Raji (cell line): ENCODE data around the gene ADCY1.

Experiments used
- POLR2A ChIP-seq: IDR thresholded peaks from 2 replicates; pipeline ENCODE4 v1.6.1; 2011; ENCODE audit warnings: low read depth, low read length, control low read depth; ENCODE audit not compliant: insufficient read depth

ADCY1 gene

DNA sequence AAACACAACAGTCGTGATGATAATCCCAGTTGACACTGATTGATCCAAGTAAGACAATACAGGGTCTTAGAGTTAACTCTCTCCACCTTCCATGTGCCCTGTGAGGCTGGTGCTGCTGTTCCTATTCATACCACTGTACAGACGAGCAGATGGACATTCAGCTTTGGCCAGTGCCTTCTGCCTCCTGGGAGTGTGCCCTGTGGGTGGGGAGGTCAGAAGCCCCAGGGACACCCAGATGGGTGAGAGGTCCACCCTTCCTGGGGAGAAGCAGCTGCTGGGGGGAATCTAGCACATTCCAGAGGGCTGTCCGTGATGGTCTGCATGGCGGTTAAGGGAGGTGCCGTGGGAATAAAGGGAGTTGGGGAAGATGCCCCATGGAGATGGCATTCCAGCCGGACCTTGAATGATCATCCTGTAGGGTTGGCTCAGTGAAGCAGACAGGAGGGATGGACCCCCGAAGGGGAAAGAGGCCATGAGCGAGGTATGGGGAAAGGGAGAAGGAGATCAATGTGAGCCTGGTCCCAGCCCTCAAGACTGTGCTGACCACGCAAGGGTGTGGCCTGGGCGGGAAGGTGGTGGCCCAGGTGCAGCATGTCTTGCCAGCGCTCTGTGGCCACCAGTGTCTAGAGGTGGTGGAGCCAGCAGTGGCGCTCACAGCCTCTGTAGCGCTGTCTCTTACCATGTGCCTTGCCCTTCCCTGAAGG lies 74.0 kb downstream of the ADCY1 start:
- no peak for TF ChIP-seq POLR2A

DNA sequence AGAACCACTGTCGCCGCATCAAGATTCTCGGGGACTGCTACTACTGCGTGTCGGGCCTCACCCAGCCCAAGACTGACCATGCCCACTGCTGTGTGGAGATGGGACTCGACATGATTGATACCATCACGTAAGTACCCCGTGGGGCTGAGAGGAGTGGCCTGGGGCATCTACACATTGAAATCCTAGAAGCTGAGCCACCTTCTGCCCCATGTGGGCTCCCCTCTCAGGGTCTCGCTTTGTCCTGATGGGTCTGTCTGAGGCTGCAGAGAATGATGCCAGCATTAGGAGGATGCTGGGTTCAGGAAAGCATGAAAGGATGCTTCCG lies 74.5 kb downstream of the ADCY1 start:
- TF ChIP-seq POLR2A = no peak

DNA sequence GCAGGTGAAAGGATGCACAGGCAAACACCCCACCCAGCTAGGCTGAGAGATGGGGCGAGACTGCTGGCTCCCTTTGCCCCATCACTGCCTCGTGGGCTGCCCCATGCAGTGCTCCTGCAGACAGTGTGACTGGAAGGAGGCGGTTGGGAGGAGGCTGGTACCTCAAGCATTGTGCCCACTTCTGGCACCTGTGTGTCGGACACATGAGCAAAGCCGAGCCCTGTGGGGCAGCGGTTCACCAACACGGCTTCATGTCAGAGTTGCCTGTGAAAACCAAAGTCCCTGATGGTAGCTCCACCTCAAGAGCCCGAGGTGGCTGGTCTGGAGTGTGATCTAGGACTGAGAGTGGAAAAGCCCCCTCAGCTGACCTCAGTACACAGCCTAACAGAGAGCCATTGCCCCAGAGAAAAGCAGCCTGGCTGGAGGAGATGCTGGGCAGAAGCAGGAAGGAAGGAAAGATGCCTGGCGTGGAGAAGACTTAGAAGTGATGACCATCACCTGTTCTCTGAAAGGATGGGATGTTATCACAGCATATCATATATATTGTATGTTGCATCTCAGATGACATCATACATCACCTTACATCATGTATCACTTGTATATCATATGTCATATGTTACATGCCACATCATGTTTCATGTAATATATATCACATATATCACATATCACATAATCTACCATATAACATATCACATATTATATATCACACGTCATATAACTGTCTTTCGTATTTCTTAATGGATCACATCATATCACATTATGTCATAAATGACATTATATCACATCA lies 75.6 kb downstream of the ADCY1 start:
- TF ChIP-seq POLR2A = no peak

DNA sequence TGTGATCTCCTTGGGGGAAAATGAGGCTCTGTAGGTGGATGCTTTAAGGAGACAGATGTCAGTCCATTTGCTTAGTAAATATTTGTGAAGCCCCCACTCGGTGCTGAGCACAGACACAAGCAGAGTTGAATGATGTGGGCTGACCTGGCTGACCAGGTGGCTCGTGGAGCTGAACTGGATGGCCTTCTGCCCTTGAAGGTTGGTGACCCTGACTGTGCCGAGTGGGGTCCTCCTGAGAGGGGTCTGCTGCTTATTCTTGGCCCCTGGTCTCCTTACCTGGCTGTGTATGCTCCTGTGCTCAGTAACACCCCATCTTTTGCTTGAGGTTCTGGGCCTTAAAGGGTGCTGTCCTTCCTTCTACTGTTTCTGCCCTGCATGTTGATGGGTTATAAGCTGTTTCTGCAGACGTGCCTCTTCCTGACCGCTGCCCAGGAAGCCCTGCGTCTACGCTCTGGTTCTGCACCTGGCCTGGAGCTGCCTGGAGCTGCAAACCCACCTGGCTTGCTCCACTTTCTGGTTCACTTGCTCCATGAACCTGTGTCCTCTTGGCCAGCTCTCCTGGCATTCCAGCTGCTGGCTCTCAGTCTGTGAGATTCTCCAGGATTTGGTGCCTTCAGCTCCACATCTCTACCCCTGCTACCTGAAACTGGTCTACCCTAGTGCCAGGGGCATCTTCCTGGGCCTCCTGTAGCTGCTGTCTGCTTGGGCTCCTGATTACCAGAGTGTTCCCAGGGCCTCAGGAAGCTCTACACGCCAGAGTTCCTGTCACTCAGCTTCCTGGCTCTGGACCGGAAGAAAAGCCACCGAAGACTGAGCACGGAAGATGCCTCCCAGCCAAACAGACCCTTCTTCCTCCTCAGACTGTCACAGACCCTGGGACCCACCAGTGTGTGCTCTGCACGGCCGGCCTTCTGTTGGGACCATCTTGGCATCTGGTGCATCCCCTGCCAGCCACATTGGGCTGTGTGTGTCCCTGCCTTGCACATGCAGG lies 76.5 kb downstream of the ADCY1 start:
- TF ChIP-seq POLR2A = no peak

DNA sequence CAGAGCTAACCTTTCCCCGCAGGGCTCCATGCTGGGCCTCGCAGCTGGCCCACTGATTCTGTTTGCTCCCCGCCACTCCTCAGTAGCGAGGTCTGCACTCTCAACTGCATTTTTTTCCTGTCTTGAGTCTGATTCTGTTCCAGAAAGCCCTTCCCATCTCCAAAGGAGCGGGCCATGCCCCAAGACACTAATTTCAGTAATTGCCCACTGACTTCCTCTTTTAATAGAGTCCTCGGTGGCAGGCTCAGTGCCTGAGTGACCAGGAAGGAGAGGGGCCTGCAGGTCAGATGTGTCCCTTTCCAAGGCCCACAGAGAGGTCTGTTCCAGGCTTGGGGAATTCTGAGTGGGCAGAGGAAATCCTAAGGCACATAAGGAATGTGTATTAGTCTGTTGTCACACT lies 77.4 kb downstream of the ADCY1 start:
- no peak for TF ChIP-seq POLR2A

DNA sequence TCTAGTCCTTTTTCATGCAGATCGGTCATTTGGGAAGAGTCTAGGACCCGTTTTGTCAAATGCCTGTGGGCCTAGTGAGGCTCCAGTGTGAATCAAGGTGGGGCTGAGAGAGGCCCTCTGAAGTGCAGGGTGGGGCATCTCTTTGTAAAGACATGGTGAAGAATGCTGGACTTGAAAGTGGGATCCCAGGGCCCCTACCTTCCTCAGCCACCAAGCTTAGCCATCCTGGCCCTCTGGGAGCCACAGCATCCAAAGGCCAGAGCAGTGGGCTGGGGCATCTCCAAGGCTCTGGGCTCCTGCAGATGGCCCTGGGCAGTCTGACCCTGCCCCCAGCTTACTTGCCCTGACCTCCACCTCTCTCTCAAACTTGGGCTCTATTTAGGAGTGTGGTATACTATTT lies 78.5 kb downstream of the ADCY1 start:
- TF ChIP-seq POLR2A = no peak

DNA sequence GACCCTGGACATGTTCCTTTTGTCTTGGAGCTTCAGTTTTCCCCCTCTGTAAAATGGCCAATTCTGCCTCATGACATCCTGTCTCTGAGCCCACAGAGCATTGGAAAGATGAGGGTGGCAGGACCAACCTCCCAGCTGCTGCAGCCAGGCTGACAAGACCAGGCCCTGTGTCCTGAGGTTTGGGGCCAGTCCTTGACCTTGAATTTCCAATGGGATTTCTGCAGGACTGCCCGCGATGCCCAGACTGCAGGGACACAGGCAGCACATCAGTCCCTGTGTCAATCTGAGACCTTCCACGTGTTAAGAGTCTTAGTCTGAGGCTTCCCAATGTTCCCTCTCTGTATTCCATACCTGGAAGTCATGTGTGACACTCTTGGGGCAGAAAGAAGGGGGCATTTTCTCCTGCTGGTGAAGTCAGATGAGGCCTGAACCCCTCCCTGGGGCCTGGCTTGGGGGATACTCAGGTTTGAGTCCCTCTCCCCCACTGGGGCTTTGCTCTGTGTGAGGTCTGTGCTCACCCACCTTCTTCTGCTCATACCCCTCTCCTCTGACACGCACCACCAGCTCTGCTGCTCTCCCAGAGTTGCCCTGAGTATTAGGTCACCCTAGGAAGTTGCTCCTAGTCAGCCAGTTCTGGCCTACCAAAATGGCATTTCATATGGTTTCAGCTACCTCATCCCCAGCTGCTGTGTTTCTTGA lies 79.2 kb downstream of the ADCY1 start:
- no peak for TF ChIP-seq POLR2A

DNA sequence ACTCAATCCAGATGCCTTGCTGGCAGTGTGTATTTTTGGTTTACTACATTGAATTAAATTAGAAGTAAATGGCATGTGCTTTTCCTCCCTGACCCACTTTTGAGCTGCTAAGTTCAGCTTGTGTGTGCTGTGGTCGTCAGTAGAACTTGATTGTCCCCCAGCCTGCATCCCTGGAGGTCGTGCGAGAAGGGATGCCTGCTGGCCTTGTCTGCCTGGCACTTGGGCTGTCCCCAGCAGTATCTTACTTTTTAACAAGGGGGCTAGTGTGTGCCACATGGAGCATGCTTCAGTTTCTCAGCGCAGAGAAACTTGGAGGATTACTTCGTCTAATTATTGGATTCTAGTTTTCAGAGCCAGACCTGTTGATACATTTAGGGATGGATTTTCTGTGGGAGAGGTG lies 80.2 kb downstream of the ADCY1 start:
- no peak for TF ChIP-seq POLR2A

DNA sequence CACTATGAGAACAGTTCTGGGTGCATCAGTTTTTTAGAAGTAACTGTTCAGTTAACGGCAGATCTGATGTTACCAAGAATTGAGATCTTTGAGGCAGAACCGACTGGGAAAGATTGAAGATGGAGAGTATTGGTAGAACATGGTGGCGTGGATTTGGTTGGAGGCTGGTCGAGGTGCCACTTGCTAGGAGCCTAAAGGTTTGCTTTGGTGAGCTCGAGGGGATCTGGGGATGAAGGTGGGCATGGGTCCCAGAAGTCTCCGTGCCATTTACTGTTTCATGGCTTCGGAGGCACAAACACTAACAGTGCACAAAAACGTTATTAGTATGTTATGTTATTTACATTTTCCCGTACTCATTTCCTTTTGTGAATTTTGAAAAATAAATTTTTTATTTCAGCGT lies 81.4 kb downstream of the ADCY1 start:
- TF ChIP-seq POLR2A = no peak

DNA sequence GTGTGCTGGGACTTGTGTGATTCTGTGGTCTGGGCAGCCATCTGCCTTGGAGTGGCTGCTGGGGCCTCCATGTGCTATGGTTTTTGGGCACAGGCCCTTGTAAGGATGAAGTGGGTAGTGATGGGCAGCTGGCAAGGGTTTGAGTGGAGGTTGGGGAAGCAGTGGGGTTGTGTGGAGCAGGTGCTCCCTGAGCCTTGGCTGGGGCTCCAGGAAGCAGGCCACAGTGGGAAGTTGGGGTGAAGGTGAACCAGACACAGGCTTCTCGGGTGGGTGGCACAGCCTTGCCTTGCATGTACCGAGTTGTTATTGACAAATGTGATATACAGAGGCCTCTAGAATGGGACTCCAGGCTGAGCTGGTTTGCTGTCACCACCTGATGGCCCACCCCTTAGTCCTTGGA lies 82.3 kb downstream of the ADCY1 start:
- no peak for TF ChIP-seq POLR2A

DNA sequence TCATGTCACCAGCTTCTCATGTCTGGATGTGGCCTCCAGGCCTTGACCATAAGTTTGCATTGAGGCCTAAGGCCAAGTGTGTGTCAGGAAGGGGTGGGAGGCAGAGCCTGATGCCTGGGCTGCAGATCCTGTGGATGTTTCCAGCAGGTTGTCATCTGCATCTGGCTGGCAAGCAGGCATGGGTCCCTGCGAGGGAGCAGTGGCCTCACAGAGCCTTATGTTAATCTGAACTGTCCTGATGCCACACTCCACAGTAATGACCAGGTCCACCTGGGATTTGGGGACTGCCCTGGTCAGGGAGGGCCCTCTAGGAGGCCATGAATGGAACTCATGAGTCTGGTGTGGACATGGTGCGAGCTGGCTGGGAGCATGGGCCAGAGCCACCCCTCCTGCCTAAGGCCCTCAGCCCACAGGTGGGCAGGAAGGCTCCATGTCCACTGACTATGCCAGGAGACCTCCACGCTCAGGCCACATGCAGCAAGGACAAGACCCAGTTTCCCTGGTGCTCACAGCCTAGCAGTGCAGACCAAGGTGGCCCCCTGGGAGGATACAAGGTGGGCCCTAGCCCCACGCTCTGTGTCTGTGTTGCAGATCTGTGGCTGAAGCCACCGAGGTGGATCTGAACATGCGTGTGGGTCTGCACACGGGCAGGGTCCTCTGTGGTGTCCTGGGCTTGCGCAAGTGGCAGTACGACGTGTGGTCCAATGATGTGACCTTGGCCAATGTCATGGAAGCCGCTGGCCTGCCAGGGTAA lies 83.1 kb downstream of the ADCY1 start:
- TF ChIP-seq POLR2A = no peak

DNA sequence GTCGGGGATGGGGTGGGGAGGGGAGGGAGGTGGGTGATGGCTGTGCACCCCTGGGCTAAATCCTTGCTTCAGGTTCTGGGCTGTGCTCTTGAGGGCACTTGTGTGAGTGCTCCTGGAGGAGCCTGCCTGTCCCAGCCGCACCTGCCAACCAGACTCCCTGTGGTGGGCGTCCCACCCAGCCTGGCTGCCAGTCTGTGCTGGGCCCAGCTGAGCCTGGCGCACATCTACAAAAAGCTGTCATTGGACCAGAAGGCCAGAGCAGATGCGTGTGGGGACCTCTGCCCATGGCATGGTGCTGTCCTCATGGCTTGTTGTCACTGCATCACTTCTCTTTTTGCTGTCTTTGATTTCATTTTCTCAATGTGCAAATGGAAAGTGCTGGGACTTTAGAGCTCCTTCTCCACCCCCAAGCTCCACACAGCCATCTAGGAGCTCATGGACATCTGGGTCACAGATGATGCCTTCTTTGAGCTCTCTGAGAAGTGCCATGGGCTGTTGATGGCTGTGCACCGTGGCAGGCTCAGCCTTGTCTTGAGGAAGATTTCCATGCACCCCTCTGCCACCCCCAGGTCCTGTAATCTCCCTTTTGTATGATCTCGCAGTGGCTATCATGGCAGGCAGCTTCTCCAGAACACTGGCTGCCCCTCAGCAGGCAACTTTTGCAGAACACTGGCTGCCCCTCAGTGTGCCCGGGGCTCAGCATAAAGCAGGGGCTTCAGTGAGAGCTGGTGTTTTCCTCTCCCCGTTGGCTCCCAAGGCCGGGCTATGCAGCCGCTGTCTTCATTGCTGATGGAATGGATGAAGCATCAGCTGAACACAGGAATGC lies 83.9 kb downstream of the ADCY1 start:
- TF ChIP-seq POLR2A = no peak

DNA sequence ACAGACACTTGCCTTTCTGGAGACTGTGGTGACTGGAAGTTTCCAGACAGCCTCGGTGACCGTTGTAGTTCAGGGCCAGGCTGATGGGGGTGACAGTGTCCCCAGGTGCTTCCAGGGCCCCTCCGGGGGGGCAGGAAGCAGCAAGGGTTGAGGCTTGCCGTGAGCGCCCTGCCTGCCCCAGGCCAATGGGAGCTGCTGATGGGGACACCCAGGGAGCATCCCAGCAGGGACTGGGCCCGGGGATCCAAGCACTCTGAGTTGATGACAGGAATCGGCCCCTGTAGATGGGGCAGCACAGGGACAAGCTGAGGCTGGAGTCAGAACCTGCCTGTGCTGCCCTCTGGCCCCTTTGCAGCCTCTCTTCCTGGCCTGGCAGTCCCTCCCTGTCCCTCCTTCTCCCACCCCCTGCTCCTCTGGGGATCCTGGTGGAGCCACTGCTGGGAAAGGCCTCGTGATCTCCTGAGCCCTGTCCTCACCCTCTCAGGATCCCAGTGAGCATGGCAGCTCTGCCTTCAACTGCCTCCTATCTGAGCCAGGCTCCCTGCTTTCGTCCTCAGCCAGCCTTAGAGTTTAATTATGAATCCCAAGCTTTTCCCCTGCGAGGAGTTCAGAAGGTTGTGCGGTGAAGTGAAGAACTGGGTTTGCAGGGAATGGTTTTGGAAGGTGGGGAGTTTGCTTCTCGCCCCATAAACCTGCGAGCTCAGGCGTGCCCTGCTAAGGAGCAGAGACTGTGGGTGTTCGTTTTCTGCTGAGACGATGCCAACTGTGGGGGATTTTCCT lies 84.7 kb downstream of the ADCY1 start:
- TF ChIP-seq POLR2A = no peak
